Breast epithelium (tissue), 3 donors: Measurements from ENCODE around the gene SCN9A.

Experiments used
- POLR2A ChIP-seq: fragments of 450-650 bp; IDR thresholded peaks from one replicate; pipeline ENCODE4 v1.6.1; 2016; ENCODE audit warnings: antibody characterized with exemption, mild to moderate bottlenecking, moderate library complexity
- POLR2AphosphoS5 ChIP-seq, 3 donors: sonication (generic); formaldehyde crosslinking; IDR thresholded peaks; one replicate each; pipeline ENCODE4 v1.6.1; 2017; ENCODE audit warnings: antibody characterized with exemption in 3 of 3
- TF ChIP-seq, protein P1 (sequence below), 3 donors: fragments of 450-650 bp; IDR thresholded peaks; one replicate each; pipeline ENCODE4 v1.5.1; 2016 to 2017; ENCODE audit warnings: antibody characterized with exemption in 3 of 3, mild to moderate bottlenecking in 3 of 3, moderate library complexity in 3 of 3

DNA sequence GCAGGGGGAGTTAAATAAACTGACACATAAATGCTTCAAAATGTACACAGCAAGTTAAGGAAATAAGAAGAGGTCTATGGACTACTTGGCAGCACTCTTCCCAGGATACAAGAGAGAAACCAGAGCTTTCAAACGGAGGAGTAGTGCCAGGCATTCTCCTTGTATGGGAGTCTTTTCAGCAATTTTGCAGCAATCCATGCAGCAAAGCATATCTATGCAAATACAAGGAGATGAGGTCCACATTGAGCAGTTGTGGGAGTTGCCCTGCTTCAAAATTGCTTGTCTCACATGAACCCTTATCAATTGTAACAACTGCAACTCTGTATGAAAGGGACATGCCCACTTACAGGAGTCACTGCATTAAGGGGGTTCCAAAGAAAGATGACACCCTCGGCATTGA lies 37.8 kb downstream of the SCN9A start:
- TF ChIP-seq POLR2A (no peak), POLR2AphosphoS5 (IDR thresholded peaks at IDR 0.05) (no peak)
- TF ChIP-seq, protein P1, sequence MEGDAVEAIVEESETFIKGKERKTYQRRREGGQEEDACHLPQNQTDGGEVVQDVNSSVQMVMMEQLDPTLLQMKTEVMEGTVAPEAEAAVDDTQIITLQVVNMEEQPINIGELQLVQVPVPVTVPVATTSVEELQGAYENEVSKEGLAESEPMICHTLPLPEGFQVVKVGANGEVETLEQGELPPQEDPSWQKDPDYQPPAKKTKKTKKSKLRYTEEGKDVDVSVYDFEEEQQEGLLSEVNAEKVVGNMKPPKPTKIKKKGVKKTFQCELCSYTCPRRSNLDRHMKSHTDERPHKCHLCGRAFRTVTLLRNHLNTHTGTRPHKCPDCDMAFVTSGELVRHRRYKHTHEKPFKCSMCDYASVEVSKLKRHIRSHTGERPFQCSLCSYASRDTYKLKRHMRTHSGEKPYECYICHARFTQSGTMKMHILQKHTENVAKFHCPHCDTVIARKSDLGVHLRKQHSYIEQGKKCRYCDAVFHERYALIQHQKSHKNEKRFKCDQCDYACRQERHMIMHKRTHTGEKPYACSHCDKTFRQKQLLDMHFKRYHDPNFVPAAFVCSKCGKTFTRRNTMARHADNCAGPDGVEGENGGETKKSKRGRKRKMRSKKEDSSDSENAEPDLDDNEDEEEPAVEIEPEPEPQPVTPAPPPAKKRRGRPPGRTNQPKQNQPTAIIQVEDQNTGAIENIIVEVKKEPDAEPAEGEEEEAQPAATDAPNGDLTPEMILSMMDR (IDR thresholded peaks at IDR 0.05): no peak
